ENCODE measurements around the gene AHCYL2. TPM values are rescaled to one million over a fixed set of nuclear protein-coding genes. Genes with fewer than 3 reads are reported as not detected.
A peak's percentile ranks its signal among the peaks of the same experiment; 100 is the strongest.

Gene AHCYL2
- total and polyA plus RNA-seq, 12 donors, result 2.5 to 7.7 (median 5.6) TPM

DNA sequence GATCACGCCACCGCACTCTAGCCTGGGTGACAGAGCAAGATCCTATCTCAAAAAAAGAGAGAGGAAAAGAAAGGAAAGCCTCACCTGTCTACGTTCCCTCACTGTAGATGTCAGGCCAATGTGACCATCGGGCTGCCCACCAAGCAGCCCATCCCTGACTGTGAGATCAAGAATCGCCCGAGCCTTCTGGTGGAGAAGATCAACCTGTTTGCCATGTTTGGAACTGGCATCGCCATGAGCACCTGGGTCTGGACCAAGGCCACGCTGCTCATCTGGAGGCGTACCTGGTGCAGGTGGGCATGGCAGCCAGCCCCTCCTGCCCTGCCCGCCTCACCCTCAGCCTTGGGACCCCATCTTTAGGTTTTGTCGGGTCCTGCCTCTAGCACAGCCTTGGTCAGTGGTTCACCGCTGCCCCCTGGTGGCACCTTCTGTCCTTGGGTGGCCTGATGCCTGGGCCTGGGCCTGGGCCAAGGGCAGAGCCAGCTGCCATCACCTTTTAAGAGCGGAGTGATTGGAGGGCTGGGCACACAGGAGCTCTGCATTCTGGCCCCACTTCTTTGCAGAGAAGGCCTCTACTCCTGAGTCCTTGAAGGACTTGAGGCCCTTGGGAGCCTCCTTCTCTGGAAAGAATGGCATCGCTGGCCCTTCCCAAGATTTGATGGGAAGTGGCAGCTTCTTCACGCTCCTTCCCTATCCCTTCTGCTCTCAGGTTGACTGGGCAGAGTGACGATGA lies 14.4 kb upstream of the AHCYL2 start:
- Histone ChIP-seq H3K4me1 (peaks cover 0 to 5% (median 0%) of the 10 kb centered on the region in 9 donors), H3K9me3 (no peaks in the 10 kb centered on the region), H3K4me3 (no peak overlapping the region), H3K27me3 (no peaks in the 10 kb centered on the region), H3K27ac (no peak overlapping the region), H3K36me3 (peaks cover 0 to 52% (median 0%) of the 10 kb centered on the region in 9 donors)
- TF ChIP-seq, protein P1, sequence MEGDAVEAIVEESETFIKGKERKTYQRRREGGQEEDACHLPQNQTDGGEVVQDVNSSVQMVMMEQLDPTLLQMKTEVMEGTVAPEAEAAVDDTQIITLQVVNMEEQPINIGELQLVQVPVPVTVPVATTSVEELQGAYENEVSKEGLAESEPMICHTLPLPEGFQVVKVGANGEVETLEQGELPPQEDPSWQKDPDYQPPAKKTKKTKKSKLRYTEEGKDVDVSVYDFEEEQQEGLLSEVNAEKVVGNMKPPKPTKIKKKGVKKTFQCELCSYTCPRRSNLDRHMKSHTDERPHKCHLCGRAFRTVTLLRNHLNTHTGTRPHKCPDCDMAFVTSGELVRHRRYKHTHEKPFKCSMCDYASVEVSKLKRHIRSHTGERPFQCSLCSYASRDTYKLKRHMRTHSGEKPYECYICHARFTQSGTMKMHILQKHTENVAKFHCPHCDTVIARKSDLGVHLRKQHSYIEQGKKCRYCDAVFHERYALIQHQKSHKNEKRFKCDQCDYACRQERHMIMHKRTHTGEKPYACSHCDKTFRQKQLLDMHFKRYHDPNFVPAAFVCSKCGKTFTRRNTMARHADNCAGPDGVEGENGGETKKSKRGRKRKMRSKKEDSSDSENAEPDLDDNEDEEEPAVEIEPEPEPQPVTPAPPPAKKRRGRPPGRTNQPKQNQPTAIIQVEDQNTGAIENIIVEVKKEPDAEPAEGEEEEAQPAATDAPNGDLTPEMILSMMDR (IDR thresholded peaks at IDR 0.05), result peak; percentile 62 to 93 (median 85)
- peak; percentile 78 to 87 for DNase-seq
- 65 to 73% methylated on average over 16 of the region's 16 CpGs for WGBS, 2 donors
- intact Hi-C loops (cut with DNase I), result loop anchor here in 8 of 10 donors (2.0 to 10.0 kb wide), 7 partner anchors 43 to 306 kb away; no protein-coding TSS in a partner anchor
- ATAC-seq, result peak; percentile 87 to 95 (median 89)

DNA sequence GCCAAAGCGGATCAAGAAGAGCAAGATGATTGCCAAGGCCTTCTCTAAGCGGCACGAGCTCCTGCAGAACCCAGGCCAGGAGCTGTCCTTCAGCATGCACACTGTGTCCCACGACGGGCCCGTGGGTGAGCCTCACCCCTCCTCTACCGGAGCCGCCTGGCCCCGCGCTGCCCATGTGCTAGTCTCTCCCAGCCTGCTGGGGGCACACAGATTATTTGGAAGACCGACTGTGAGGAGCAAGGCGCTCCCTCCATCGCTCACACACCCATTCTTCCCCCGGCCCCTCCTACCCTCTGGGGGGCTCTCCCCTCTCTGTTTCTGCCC lies 13.9 kb upstream of the AHCYL2 start:
- 83 to 84% methylated on average over 14 of the region's 14 CpGs for WGBS, 2 donors
- H3K36me3 ChIP-seq, result peaks cover 0 to 47% (median 0%) of the 10 kb centered on the region in 9 donors
- intact Hi-C loops (cut with DNase I), result loop anchor here in 8 of 10 donors (2.0 to 10.0 kb wide), 7 partner anchors 44 to 306 kb away; no protein-coding TSS in a partner anchor
- H3K27me3 ChIP-seq, result no peaks in the 10 kb centered on the region
- ATAC-seq (peak in 6 of 8 donors; percentile 5 to 61 (median 22)), DNase-seq (no peak)
- H3K4me1 ChIP-seq, result peaks cover 0 to 5% (median 0%) of the 10 kb centered on the region in 9 donors
- H3K27ac ChIP-seq, result no peak overlapping the region
- no peak overlapping the region for H3K4me3 ChIP-seq
- no peaks in the 10 kb centered on the region for H3K9me3 ChIP-seq
- TF ChIP-seq, protein P1 (IDR thresholded peaks at IDR 0.05), result no peak

DNA sequence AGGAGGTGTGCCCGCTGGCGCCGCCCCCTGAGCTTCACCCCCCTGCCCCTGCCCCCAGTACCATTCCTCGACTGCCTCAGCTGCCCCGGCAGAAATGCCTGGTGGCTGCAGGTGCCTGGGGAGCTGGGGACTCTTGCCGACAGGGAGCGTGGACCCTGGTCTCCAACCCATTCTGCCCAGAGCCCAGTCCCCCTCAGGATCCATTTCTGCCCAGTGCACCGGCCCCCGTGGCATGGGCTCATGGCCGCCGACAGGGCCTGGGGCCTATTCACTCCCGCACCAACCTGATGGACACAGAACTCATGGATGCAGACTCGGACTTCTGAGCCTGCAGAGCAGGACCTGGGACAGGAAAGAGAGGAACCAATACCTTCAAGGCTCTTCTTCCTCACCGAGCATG lies 12.7 kb upstream of the AHCYL2 start:
- TF ChIP-seq, protein P1 (IDR thresholded peaks at IDR 0.05), result no peak
- no peak for ATAC-seq
- 93 to 95% methylated on average over 14 of the region's 14 CpGs for WGBS, 2 donors

DNA sequence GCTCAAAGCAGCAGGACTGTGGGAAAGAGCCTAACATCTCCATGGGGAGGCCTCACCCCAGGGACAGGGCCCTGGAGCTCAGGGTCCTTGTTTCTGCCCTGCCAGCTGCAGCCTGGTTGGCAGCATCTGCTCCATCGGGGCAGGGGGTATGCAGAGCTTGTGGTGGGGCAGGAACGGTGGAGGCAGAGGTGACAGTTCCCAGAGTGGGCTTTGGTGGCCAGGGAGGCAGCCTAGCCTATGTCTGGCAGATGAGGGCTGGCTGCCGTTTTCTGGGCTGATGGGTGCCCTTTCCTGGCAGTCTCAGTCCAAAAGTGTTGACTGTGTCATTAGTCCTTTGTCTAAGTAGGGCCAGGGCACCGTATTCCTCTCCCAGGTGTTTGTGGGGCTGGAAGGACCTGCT lies 12.2 kb upstream of the AHCYL2 start:
- H3K36me3 ChIP-seq, result peaks cover 0 to 32% (median 0%) of the 10 kb centered on the region in 9 donors
- WGBS, 2 donors, result 85 to 87% methylated on average over 4 of the region's 4 CpGs
- ATAC-seq, result no peak

More for the DNA sequence above, 12.7 kb upstream of the AHCYL2 start:
- no peaks in the 10 kb centered on the region for H3K27me3 ChIP-seq
- H3K4me1 ChIP-seq, result peaks cover 0 to 5% (median 0%) of the 10 kb centered on the region in 9 donors
- H3K4me3 ChIP-seq, result no peak overlapping the region
- no peak overlapping the region for H3K27ac ChIP-seq
- H3K9me3 ChIP-seq, result no peaks in the 10 kb centered on the region
- peaks cover 0 to 36% (median 0%) of the 10 kb centered on the region in 9 donors for H3K36me3 ChIP-seq
- DNase-seq, result no peak
- intact Hi-C loops (cut with DNase I), result loop anchor here in 8 of 10 donors (5.0 to 10.0 kb wide), 6 partner anchors 45 to 307 kb away; no protein-coding TSS in a partner anchor

More for the DNA sequence above, 12.2 kb upstream of the AHCYL2 start:
- Histone ChIP-seq H3K4me1 (peaks cover 0 to 5% (median 0%) of the 10 kb centered on the region in 9 donors), H3K4me3 (no peak overlapping the region), H3K27ac (no peak overlapping the region), H3K9me3 (no peaks in the 10 kb centered on the region), H3K27me3 (no peaks in the 10 kb centered on the region)
- intact Hi-C loops (cut with DNase I), result loop anchor here in 8 of 10 donors (5.0 to 10.0 kb wide), 6 partner anchors 45 to 308 kb away; no protein-coding TSS in a partner anchor
- DNase-seq, result no peak
- TF ChIP-seq, protein P1 (IDR thresholded peaks at IDR 0.05), result no peak

Measured in heart right ventricle (tissue), 16 donors.